CD4-positive, alpha-beta T cell treated with Interleukin-4 for 1 hour (primary cell): Measurements from ENCODE around the gene DHX34.
"Not testable (repeated sequence)": the region's sequence is repeated elsewhere in the genome, so short reads cannot be mapped to it uniquely, and the experiment has no call there.

ENCODE experiments used
- DNase-seq, 2 donors: peaks; one replicate each; pipeline ENCODE4 v3.0.0-alpha.2; 2020 to 2022

Gene DHX34

GRCh38 chr19:47365455-47365854 is 16.3 kb downstream of the DHX34 start:
- not testable (repeated sequence) for DNase-seq

GRCh38 chr19:47370045-47370611 is 21.0 kb downstream of the DHX34 start:
- DNase-seq, result peak in 1 of 2 donors; percentile 75

DNA sequence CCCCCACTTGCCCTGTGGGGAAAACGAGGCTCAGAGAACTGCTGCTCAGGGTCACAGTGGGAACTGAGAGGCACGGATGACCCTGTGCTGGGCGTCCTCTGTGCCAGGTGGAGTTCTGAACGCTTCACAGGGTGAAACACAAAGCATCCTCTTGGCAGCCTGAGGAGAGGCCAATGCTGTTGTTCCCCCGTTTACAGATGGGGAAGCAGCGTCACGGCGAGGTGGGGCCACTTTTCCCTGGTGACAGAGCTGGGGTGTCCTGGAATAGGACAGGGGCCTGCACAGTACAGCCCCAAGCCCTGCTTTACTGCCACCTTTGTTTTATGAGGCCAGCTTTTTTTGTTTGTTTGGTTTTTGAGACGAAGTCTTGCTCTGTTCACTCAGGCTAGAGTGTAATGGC is 22.1 kb downstream of the DHX34 start:
- DNase-seq, result peak in 1 of 2 donors; percentile 29

DNA sequence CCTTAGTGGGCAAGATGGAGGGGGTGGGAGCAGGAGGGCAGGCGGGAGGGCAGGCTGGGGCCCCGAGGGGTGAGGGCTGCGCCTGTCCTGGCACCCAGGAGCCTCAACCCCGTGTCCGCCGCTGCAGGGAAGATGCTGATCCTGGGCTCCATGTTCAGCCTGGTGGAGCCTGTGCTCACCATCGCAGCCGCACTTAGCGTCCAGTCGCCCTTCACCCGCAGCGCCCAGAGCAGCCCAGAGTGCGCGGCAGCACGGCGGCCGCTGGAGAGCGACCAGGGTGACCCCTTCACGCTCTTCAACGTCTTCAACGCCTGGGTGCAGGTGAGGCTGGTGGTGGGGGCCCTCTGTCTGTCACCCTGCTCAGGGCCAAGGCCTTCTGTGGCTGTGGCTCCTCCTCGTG is 23.5 kb downstream of the DHX34 start:
- DNase-seq, result no peak

DNA sequence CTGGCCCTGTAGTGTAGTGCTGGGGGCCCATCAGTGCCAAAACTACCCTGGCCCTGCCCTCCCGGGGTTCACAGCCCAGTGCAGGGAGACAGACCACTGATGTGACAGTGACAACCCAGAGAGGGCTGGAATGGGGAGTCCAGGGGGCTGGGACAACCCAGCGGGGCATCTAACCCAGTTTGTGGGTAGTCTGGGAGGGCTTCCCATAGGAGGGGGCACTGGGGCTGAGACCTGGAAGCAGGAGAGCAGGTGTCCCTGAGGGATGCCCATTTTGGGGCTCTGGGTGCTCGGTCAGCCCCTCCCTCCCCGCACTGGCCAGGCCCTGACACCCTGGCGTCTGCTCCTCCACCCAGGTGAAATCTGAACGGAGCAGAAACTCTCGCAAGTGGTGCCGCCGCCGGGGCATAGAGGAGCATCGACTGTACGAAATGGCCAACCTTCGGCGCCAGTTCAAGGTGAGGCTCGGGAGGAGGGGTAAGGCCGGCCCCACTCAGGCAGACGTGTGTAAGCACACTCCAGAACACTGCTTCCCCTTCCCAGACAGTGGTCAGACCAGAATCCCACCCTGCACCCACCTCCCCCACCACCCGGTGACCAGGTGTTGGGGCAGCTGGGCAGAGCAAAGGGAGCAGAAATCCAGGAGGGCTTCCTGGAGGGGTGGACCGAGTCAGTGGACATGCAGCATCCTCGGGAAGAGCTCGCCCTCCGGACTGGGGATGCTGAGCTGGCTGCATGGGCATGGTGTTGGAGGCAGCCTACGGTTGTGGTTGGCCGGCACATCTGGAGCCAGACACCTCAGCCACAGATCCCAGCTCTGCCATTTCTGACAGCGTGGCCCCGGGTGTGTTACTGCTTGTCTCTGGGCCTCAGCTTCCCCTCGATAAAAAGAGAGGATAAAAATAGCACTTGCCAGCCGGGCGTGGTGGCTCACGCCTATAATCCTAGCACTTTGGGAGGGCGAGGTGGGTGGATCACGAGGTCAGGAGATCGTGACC is 24.4 kb downstream of the DHX34 start:
- DNase-seq, result no peak

DNA sequence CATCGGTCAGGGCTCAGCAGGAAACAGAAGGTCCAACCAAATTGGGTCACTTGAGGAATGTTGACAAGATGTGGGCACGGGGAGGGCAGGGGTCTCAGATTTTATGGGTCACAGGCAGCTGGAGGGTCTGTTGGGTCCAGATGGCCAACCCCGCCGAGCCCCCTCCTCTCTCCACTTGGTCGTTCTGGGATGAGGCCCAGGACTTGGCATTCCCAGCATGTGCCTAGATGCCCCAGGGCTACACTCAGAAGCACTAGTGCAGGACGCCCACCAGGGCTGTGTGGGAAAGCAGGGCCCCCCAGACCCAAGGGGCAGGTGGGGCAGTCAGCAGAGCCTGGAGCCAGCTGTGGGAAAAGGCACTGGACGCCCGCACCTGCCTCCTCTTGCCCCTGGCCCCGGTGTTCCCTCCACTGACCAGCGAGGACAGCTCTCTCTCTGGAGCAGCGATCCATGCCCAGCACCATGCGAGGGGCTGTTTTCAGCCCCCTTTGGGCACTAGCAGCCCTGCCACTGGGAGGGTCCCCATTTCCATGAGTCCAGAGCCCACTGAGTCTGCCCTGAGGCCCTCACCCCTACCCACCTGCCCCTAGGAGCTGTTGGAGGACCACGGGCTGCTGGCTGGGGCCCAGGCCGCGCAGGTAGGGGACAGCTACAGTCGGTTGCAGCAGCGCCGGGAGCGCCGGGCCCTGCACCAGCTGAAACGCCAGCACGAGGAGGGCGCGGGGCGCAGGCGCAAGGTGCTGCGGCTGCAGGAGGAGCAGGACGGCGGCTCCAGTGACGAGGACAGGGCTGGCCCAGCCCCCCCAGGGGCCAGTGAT is 26.0 kb downstream of the DHX34 start:
- no peak for DNase-seq

- no peak for DNase-seq
These were observed 26.8 kb downstream of the DHX34 start for GRCh38 chr19:47375694-47376588.

- peak in 1 of 2 donors; percentile 39 for DNase-seq
These were observed 27.6 kb downstream of the DHX34 start for GRCh38 chr19:47376589-47377144.

DNA sequence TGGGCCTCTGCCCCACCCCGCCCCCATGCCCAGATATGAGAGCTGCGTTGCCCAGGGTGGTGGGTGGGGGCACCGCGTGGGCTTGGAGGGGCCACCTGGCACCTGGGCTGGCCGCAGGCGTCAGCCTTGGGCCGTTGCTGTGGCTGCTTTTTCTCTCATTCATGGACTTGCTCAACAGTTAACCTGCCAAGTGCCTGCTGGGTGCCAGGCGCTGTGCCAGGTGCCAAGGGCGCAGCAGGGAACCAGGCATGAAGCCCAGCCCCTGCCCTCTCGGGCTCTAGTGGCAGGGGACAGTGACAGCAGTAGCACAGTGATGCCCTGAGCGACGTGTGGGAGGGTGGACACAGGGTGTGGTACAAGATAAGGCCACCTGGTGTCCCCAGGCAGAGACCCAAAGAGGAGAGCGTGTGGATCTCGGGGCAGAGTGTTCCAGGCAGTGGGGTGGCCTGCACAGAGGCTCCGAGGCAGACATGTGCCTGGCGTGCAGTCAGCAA is 28.1 kb downstream of the DHX34 start:
- DNase-seq, result no peak

DNA sequence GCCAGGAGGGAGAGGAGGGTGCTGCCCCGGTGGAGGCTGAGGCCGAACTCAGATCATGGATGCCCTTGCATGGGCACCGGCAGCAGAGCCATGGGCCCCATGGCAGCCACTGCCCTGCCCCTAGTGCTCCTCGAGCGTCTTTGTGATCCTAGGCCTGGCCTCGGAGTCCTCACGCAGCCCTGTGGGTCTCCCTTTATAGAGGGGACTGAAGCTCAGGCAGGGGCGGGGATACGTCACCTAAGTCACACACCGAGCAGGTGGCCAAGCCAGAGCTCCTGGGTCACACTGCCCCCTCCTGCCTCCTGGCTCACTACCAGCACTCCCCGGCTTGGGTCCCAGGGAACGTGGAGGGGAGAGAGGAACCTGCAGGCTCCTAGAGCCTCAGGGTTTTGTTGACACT is 28.7 kb downstream of the DHX34 start:
- no peak for DNase-seq

- DNase-seq, result no peak
These were observed 29.1 kb downstream of the DHX34 start for GRCh38 chr19:47378246-47378645.

GRCh38 chr19:47379381-47379938 is 30.3 kb downstream of the DHX34 start:
- no peak for DNase-seq

- DNase-seq, result no peak
These were observed 31.4 kb downstream of the DHX34 start for GRCh38 chr19:47380559-47380958.

- no peak for DNase-seq
These were observed 32.0 kb downstream of the DHX34 start for GRCh38 chr19:47381121-47381520.

GRCh38 chr19:47381653-47382279 is 32.7 kb downstream of the DHX34 start:
- peak; percentile 43 to 57 for DNase-seq

DNA sequence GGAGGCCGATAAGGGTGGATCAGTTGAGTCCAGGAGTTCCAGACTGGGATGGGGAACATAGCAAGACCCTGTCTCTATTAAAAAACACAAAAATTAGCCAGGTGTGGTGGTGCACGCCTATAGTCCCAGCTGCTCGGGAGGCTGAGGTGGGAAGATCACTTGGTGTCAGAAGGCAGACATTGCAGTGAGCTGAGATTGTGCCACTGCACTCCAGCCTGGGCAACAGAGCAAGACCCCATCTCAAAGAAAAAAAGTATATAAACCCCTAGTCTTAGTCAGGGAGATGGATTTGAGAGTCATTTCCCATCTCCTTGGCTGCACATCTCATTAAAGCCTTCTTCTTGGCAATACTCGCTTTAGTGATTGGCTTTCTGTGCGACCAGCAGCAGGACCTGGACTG is 34.8 kb downstream of the DHX34 start:
- not testable (repeated sequence) for DNase-seq

GRCh38 chr19:47384533-47384932 is 35.4 kb downstream of the DHX34 start:
- not testable (repeated sequence) for DNase-seq

GRCh38 chr19:47386582-47386981 is 37.5 kb downstream of the DHX34 start:
- DNase-seq, result not testable (repeated sequence)

GRCh38 chr19:47387623-47388022 is 38.5 kb downstream of the DHX34 start:
- not testable (repeated sequence) for DNase-seq

DNA sequence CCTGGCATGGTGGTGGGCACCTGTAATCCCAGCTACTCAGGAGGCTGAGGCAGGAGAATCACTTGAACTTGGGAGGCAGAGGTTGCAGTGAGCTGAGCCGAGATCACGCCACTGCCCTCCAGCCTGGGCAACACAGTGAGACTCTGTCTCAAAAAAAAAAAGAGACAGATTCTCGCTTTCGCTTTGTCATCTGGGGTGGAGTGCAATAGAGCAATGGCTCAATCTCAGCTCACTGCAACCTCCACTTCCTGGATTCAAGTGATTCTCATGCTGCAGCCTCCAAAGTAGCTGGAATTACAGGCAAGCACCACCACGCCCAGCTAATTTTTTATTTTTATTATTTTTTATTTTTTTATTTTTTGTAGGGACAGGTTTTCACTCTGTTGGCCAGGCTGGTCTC is 39.6 kb downstream of the DHX34 start:
- peak in 1 of 2 donors; percentile 55 for DNase-seq

DNA sequence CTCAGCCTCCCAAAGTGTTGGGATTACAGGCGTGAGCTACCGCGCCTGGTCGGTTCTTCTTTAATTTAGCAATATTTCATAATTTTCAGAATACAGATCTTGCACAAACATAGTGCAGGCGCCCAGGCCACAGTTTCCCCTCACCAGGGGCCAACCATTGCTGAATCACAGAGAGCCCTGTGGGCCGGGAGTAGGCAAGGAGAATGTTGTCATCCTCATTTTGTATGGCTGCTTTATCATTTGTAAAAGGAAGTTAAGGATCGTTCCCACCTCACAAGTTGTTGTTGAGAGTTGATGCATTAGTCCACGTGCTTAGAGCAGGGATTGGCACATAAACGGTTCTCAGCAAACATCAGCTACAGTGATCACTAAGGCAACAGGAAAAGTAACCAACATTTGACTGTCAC is 40.0 kb downstream of the DHX34 start:
- DNase-seq, result peak; percentile 24 to 83
